RWPE1 (cell line): ENCODE data around the gene GPR55.
"Not testable (repeated sequence)": the region's sequence is repeated elsewhere in the genome, so short reads cannot be mapped to it uniquely, and the experiment has no call there.

Experiments used
- CTCF ChIA-PET: fragments of 350-600 bp; sonication (Branson Sonifier 250); formaldehyde crosslinking; extraction: SDS; loops from one replicate; lab custom pipeline; 2021; lab: Yijun Ruan, JAX
- POLR2A ChIA-PET: fragments of 400-600 bp; formaldehyde crosslinking; extraction: SDS; loops from one replicate; lab custom pipeline; 2020; ENCODE audit warnings: antibody characterized with exemption; ENCODE audit not compliant: low non-redundant PET; lab: Yijun Ruan, JAX
- DNase-seq: peaks from one replicate; pipeline ENCODE4 v3.0.0; 2012; ENCODE audit warnings: low spot score
- H3K27ac ChIP-seq: fragments of 450-650 bp; 2 replicates; pipeline ENCODE4 v1.5.1; 2017
- CTCF ChIP-seq: fragments of 450-650 bp; conservative IDR thresholded peaks from 2 replicates; pipeline ENCODE4 v1.5.1; 2017; ENCODE audit warnings: low read depth, mild to moderate bottlenecking

The GPR55 gene

DNA sequence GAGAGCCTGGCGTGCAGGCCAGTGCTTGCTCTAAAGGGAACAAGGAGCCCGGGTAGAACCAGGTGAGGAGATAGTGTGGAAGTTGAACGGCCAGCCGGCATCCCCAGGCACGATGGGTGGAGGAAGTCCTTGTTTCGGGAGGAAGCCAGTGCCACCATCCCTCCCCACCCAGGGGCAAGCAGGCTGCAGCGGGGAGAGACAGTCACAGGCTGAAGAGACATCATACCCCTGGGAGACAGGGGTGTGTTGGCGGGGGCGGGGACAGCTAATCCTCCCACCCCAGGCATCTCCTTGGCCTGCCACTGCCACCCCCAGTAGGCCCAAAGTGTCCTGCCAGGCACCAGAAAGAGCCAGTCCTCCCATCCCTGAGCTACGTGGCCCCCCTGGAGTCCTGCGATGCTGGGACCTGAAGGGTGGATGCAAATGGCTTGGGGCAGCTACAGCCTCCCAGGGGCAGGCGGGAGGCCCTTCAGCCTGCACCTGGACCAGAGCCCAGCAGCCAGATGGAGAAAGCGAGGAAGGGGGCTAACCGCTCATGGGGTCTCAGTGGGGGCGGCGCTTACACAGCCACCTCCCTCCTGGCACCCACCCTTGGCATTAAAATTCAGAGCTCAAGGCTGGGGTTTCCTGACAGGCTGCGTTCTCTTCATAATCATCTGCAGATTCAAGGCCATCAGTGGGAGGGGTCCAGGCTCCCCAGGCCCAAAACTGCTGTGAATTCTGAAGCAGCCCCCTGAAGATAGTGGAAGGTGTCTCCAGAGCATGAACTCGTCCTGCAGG lies 14.8 kb upstream of the GPR55 start:
- CTCF ChIA-PET, result no interaction called here
- POLR2A ChIA-PET, result no interaction called here
- no peak overlapping the region for H3K27ac ChIP-seq
- no peak for DNase-seq
- TF ChIP-seq CTCF, result no peak

- TF ChIP-seq CTCF, result no peak
Measured at GRCh38 chr2:230939066-230939591, 14.1 kb upstream of the GPR55 start.

GRCh38 chr2:230938516-230939065 lies 13.5 kb upstream of the GPR55 start:
- TF ChIP-seq CTCF, result no peak
- no peak overlapping the region for H3K27ac ChIP-seq
- no peak for DNase-seq
- POLR2A ChIA-PET, result no interaction called here
- CTCF ChIA-PET, result interaction anchor here (0.6 to 0.8 kb wide), 2 partner anchors 15 to 247 kb away, joined by 3 to 6 read pairs; no protein-coding TSS in a partner anchor

More at GRCh38 chr2:230939066-230939591, 14.1 kb upstream of the GPR55 start:
- POLR2A ChIA-PET, result no interaction called here
- CTCF ChIA-PET, result interaction anchor here (0.8 kb wide), 1 partner anchor 247 kb away, joined by 6 read pairs; no protein-coding TSS in a partner anchor
- DNase-seq, result no peak
- H3K27ac ChIP-seq, result no peak overlapping the region

- POLR2A ChIA-PET, result no interaction called here
- DNase-seq, result no peak
- H3K27ac ChIP-seq, result no peak overlapping the region
- TF ChIP-seq CTCF, result no peak
- CTCF ChIA-PET, result interaction anchor here (0.6 to 0.8 kb wide), 2 partner anchors 14 to 248 kb away, joined by 3 to 6 read pairs; no protein-coding TSS in a partner anchor
Measured at GRCh38 chr2:230938098-230938497, 13.1 kb upstream of the GPR55 start.

DNA sequence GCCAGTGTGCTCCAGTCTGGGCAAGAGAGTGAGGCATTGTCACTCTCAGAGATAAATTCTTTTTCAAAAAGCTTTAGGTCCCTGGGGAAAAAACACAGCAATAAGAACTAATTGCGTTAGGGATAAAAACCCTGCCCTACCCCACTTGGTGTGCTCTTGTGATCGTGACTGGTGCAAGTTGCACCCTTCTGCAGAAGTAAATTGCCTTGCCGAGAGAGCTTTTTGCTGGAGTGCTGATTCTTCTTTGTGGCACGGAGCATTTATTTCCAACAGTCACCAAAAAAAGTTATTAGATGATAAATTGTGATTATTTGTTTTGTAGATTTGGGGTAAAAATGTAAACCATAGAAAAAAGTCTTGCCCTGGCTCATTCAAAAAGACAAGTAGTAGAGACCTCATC lies 12.3 kb upstream of the GPR55 start:
- ChIA-PET CTCF (no interaction called here), POLR2A (no interaction called here)
- DNase-seq, result no peak
- TF ChIP-seq CTCF, result no peak
- H3K27ac ChIP-seq, result no peak overlapping the region

DNA sequence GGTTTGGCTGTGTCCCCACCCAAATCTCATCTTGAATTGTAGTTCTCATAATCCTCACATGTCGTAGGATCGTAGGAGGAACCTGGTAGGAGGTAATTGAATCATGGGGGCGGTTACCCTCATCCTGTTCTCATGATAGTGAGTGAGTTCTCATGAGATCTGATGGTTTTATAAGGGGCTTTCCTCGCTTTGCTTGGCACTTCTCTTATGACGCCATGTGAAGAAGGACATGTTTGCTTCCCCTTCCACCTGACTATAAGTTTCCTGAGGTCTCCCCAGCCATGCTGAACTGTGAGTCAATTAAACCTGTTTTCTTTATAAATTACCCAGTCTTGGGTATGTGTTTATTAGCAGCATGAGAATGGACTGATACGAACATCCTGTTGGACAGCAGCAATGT lies 11.2 kb upstream of the GPR55 start:
- H3K27ac ChIP-seq, CTCF ChIA-PET, POLR2A ChIA-PET, DNase-seq: not testable (repeated sequence)

- ChIA-PET CTCF (no interaction called here), POLR2A (no interaction called here)
- TF ChIP-seq CTCF, result no peak
- no peak overlapping the region for H3K27ac ChIP-seq
- no peak for DNase-seq
Measured at GRCh38 chr2:230935130-230935430, 10.0 kb upstream of the GPR55 start.
